Measurements from ENCODE around the gene ADARB2.
"Not testable (repeated sequence)": the region's sequence is repeated elsewhere in the genome, so short reads cannot be mapped to it uniquely, and the experiment has no call there.

The ADARB2 gene

GRCh38 chr10:1737222-1738061, at the start of gene ADARB2:
ADARB2 (minus strand) TSS chr10:1737525.
- no peaks in the 10 kb centered on the region for H3K9me3 ChIP-seq (ENCODE audit: control insufficient read depth, low read length)
- H3K9ac ChIP-seq (ENCODE audit: low read length), result no peak within 1 kb of the TSS
- no peak for DNase-seq (ENCODE audit: low read depth)
- no peaks in the 10 kb centered on the region for H3K36me3 ChIP-seq (ENCODE audit: control insufficient read depth, insufficient read depth, low read length, severe bottlenecking)
- peaks cover 46% of the 10 kb centered on the region for H3K27me3 ChIP-seq (replicated peaks; ENCODE audit: control insufficient read depth, insufficient read depth, low read length)
- H3K4me3 ChIP-seq (ENCODE audit: low read length), result no peak within 1 kb of the TSS
- H3K4me1 ChIP-seq (ENCODE audit: control insufficient read depth, insufficient read depth, low read length), result no peaks in the 10 kb centered on the region

GRCh38 chr10:1785835-1786234, 48.5 kb upstream of the ADARB2 start:
- Histone ChIP-seq H3K36me3 (ENCODE audit: control insufficient read depth, insufficient read depth, low read length, severe bottlenecking) (no peaks in the 10 kb centered on the region), H3K9me3 (ENCODE audit: control insufficient read depth, low read length) (no peaks in the 10 kb centered on the region), H3K4me1 (ENCODE audit: control insufficient read depth, insufficient read depth, low read length) (no peaks in the 10 kb centered on the region), H3K9ac (ENCODE audit: low read length) (no peak overlapping the region), H3K4me3 (ENCODE audit: low read length) (no peak overlapping the region), H3K27me3 (replicated peaks; ENCODE audit: control insufficient read depth, insufficient read depth, low read length) (no peaks in the 10 kb centered on the region)
- DNase-seq (ENCODE audit: low read depth), result no peak

- Histone ChIP-seq H3K9ac (ENCODE audit: low read length) (no peak overlapping the region), H3K4me1 (ENCODE audit: control insufficient read depth, insufficient read depth, low read length) (no peaks in the 10 kb centered on the region)
These were observed 45.5 kb upstream of the ADARB2 start for GRCh38 chr10:1782841-1783240.

GRCh38 chr10:1779796-1780195, 42.5 kb upstream of the ADARB2 start:
- H3K4me3 ChIP-seq (ENCODE audit: low read length), result no peak overlapping the region
- H3K4me1 ChIP-seq (ENCODE audit: control insufficient read depth, insufficient read depth, low read length), result no peaks in the 10 kb centered on the region
- H3K36me3 ChIP-seq (ENCODE audit: control insufficient read depth, insufficient read depth, low read length, severe bottlenecking), result no peaks in the 10 kb centered on the region
- H3K9me3 ChIP-seq (ENCODE audit: control insufficient read depth, low read length), result no peaks in the 10 kb centered on the region
- H3K9ac ChIP-seq (ENCODE audit: low read length), result no peak overlapping the region
- no peaks in the 10 kb centered on the region for H3K27me3 ChIP-seq (replicated peaks; ENCODE audit: control insufficient read depth, insufficient read depth, low read length)
- DNase-seq (ENCODE audit: low read depth), result no peak

More at GRCh38 chr10:1782841-1783240, 45.5 kb upstream of the ADARB2 start:
- Histone ChIP-seq H3K36me3 (ENCODE audit: control insufficient read depth, insufficient read depth, low read length, severe bottlenecking) (no peaks in the 10 kb centered on the region), H3K4me3 (ENCODE audit: low read length) (no peak overlapping the region), H3K9me3 (ENCODE audit: control insufficient read depth, low read length) (no peaks in the 10 kb centered on the region), H3K27me3 (replicated peaks; ENCODE audit: control insufficient read depth, insufficient read depth, low read length) (no peaks in the 10 kb centered on the region)
- no peak for DNase-seq (ENCODE audit: low read depth)

- no peak for DNase-seq (ENCODE audit: low read depth)
- no peak overlapping the region for H3K4me3 ChIP-seq (ENCODE audit: low read length)
- no peak overlapping the region for H3K9ac ChIP-seq (ENCODE audit: low read length)
- H3K9me3 ChIP-seq (ENCODE audit: control insufficient read depth, low read length), result no peaks in the 10 kb centered on the region
- no peaks in the 10 kb centered on the region for H3K36me3 ChIP-seq (ENCODE audit: control insufficient read depth, insufficient read depth, low read length, severe bottlenecking)
- H3K27me3 ChIP-seq (replicated peaks; ENCODE audit: control insufficient read depth, insufficient read depth, low read length), result no peaks in the 10 kb centered on the region
- H3K4me1 ChIP-seq (ENCODE audit: control insufficient read depth, insufficient read depth, low read length), result no peaks in the 10 kb centered on the region
These were observed 41.1 kb upstream of the ADARB2 start for GRCh38 chr10:1778375-1778969.

- no peaks in the 10 kb centered on the region for H3K36me3 ChIP-seq (ENCODE audit: control insufficient read depth, insufficient read depth, low read length, severe bottlenecking)
- no peaks in the 10 kb centered on the region for H3K4me1 ChIP-seq (ENCODE audit: control insufficient read depth, insufficient read depth, low read length)
- no peaks in the 10 kb centered on the region for H3K27me3 ChIP-seq (replicated peaks; ENCODE audit: control insufficient read depth, insufficient read depth, low read length)
- no peak overlapping the region for H3K4me3 ChIP-seq (ENCODE audit: low read length)
- no peak for DNase-seq (ENCODE audit: low read depth)
- no peak overlapping the region for H3K9ac ChIP-seq (ENCODE audit: low read length)
- no peaks in the 10 kb centered on the region for H3K9me3 ChIP-seq (ENCODE audit: control insufficient read depth, low read length)
These were observed 38.9 kb upstream of the ADARB2 start for GRCh38 chr10:1776127-1776662.

- H3K9me3 ChIP-seq (ENCODE audit: control insufficient read depth, low read length), result no peaks in the 10 kb centered on the region
These were observed 37.5 kb upstream of the ADARB2 start for GRCh38 chr10:1774796-1775195.

GRCh38 chr10:1773204-1773603, 35.9 kb upstream of the ADARB2 start:
- not testable (repeated sequence) for H3K27me3 ChIP-seq (replicated peaks; ENCODE audit: control insufficient read depth, insufficient read depth, low read length); H3K9me3 ChIP-seq (ENCODE audit: control insufficient read depth, low read length); H3K4me1 ChIP-seq (ENCODE audit: control insufficient read depth, insufficient read depth, low read length); H3K4me3 ChIP-seq (ENCODE audit: low read length); H3K9ac ChIP-seq (ENCODE audit: low read length); H3K36me3 ChIP-seq (ENCODE audit: control insufficient read depth, insufficient read depth, low read length, severe bottlenecking); DNase-seq (ENCODE audit: low read depth)

More at GRCh38 chr10:1774796-1775195, 37.5 kb upstream of the ADARB2 start:
- Histone ChIP-seq H3K4me3 (ENCODE audit: low read length) (no peak overlapping the region), H3K4me1 (ENCODE audit: control insufficient read depth, insufficient read depth, low read length) (no peaks in the 10 kb centered on the region), H3K27me3 (replicated peaks; ENCODE audit: control insufficient read depth, insufficient read depth, low read length) (no peaks in the 10 kb centered on the region), H3K36me3 (ENCODE audit: control insufficient read depth, insufficient read depth, low read length, severe bottlenecking) (no peaks in the 10 kb centered on the region), H3K9ac (ENCODE audit: low read length) (no peak overlapping the region)
- DNase-seq (ENCODE audit: low read depth), result no peak

GRCh38 chr10:1766049-1766448, 28.7 kb upstream of the ADARB2 start:
- no peak overlapping the region for H3K4me3 ChIP-seq (ENCODE audit: low read length)
- no peak for DNase-seq (ENCODE audit: low read depth)
- H3K4me1 ChIP-seq (ENCODE audit: control insufficient read depth, insufficient read depth, low read length), result no peaks in the 10 kb centered on the region
- H3K27me3 ChIP-seq (replicated peaks; ENCODE audit: control insufficient read depth, insufficient read depth, low read length), result no peaks in the 10 kb centered on the region
- H3K9me3 ChIP-seq (ENCODE audit: control insufficient read depth, low read length), result peaks cover 3% of the 10 kb centered on the region
- no peak overlapping the region for H3K9ac ChIP-seq (ENCODE audit: low read length)
- no peaks in the 10 kb centered on the region for H3K36me3 ChIP-seq (ENCODE audit: control insufficient read depth, insufficient read depth, low read length, severe bottlenecking)

- Histone ChIP-seq H3K36me3 (ENCODE audit: control insufficient read depth, insufficient read depth, low read length, severe bottlenecking) (no peaks in the 10 kb centered on the region), H3K4me3 (ENCODE audit: low read length) (no peak overlapping the region), H3K9me3 (ENCODE audit: control insufficient read depth, low read length) (peaks cover 7% of the 10 kb centered on the region), H3K9ac (ENCODE audit: low read length) (no peak overlapping the region), H3K27me3 (replicated peaks; ENCODE audit: control insufficient read depth, insufficient read depth, low read length) (no peaks in the 10 kb centered on the region), H3K4me1 (ENCODE audit: control insufficient read depth, insufficient read depth, low read length) (no peaks in the 10 kb centered on the region)
- DNase-seq (ENCODE audit: low read depth), result no peak
These were observed 24.8 kb upstream of the ADARB2 start for GRCh38 chr10:1762076-1762475.

- Histone ChIP-seq H3K9ac (ENCODE audit: low read length) (no peak overlapping the region), H3K36me3 (ENCODE audit: control insufficient read depth, insufficient read depth, low read length, severe bottlenecking) (no peaks in the 10 kb centered on the region), H3K27me3 (replicated peaks; ENCODE audit: control insufficient read depth, insufficient read depth, low read length) (no peaks in the 10 kb centered on the region), H3K9me3 (ENCODE audit: control insufficient read depth, low read length) (peaks cover 16% of the 10 kb centered on the region), H3K4me1 (ENCODE audit: control insufficient read depth, insufficient read depth, low read length) (no peaks in the 10 kb centered on the region), H3K4me3 (ENCODE audit: low read length) (no peak overlapping the region)
- no peak for DNase-seq (ENCODE audit: low read depth)
These were observed 17.3 kb upstream of the ADARB2 start for GRCh38 chr10:1754506-1755153.

Data from adipocyte (in vitro differentiated cells).